GM12892 (cell line): ENCODE measurements around the gene CRYGA.

ENCODE experiments used
- POLR2A ChIP-seq: IDR thresholded peaks from 2 replicates; pipeline ENCODE4 v1.6.1; 2011; ENCODE audit warnings: low read depth, low read length, control low read depth
- POLR2AphosphoS5 ChIP-seq: IDR thresholded peaks from 2 replicates; pipeline ENCODE4 v1.6.1; 2011; ENCODE audit warnings: low read depth, low read length, control low read depth
- TAF1 ChIP-seq: IDR thresholded peaks from 2 replicates; pipeline ENCODE4 v1.6.1; 2011; ENCODE audit warnings: low read depth, mild to moderate bottlenecking, control low read depth, low read length, borderline replicate concordance

DNA sequence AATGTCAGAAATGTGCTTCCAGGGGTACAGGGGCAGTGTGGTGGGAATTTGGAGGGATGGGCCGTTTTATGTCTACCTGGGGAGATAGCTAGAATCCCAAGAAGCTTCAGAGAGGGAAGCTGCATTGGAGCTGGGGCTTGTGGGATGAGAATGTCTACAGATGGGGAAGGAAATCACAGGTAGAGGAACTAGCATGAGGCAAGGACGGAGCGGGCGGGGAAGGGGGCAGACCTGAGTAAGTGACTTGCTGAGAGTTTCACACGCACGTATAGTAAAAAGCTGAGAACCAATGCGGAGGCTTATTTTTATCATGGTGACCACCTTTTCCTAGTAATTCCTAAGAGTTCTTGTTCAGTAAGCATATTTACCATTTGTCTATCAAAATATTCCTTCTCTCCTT lies 20.1 kb upstream of the CRYGA start:
- TF ChIP-seq POLR2AphosphoS5 (no peak), POLR2A (no peak), TAF1 (no peak)
